Left renal cortex interstitium (tissue), 4 donors: ENCODE results near the gene PHIP. TPM values are rescaled to one million over a fixed set of nuclear protein-coding genes. Genes with fewer than 3 reads are reported as not detected.
A peak's percentile ranks its signal among the peaks of the same experiment; 100 is the strongest.
"Not testable (repeated sequence)": the region's sequence is repeated elsewhere in the genome, so short reads cannot be mapped to it uniquely, and the experiment has no call there.

Experiments
- DNase-seq, 4 donors: peaks; one replicate each; pipeline ENCODE4 v3.0.0-alpha.2; 2013; ENCODE audit warnings: low read depth in 4 of 4, low spot score in 2 of 4, missing footprints in 1 of 4
- polyA plus RNA-seq, 4 donors: library from polyadenylated mRNA; unstranded; fragments of 120-200 nt; gene quantifications; one replicate each; pipeline ENCODE4 v1.2.1, GENCODE V29; 2013; ENCODE audit not compliant: insufficient read length in 4 of 4

The PHIP gene
- polyA plus RNA-seq, 4 donors: 46.5 to 66.5 (median 52.5) TPM

DNA sequence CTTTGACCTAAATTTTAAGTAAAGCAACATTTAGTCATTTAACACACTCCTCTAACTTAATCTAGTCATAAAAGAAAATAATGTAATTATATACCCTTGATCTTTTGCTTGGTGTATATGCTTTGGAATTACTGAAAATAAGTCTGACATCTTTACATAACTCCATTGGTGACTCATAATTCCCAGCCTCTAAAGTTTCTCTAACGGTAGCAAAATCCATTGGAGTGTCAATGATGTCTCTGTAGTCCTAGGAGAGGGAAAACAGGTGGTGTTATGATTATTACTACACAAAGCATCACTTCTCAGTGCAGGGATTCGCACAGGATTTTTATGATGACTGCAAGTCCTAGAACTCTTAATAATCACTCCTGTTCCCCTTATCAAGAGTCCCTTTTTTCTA lies 130.5 kb downstream of the PHIP start:
- DNase-seq: no peak

DNA sequence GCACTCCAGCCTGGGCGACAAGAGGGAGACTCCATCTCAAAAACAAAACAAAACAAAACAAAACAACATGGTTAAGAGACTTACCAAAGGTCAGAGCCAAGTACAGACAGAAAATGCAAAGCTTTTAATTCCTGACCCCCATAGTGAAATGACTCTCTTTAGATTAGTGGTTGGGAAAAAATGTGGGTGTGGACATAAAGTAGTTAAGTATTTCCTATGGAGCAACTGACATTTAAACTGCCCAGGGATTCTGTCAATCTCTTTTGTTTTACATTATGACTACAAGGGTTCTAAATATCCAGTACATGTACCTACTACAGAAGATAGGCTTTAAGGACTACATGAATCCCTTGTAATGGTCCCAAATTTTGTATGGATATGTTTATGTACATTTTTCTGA lies 135.6 kb downstream of the PHIP start:
- DNase-seq: no peak

DNA sequence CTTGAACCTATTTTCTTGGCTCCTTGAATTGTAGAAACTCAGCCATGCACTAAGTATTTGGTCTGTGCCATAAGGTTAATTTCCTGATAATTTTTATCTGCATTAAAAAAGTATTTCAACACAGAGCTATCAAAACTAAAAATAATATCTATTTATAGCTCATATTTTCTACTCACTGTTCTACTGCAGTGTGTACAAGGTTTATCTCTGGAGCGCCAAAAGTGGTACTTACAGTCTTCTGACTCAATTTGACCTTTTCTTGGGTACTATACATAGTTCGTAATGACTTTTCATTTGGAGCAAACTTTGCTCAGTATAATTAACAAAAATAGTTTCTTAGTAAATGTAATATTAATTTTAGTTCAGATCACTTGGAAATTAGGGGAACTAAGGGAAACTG lies 141.5 kb downstream of the PHIP start:
- no peak for DNase-seq

DNA sequence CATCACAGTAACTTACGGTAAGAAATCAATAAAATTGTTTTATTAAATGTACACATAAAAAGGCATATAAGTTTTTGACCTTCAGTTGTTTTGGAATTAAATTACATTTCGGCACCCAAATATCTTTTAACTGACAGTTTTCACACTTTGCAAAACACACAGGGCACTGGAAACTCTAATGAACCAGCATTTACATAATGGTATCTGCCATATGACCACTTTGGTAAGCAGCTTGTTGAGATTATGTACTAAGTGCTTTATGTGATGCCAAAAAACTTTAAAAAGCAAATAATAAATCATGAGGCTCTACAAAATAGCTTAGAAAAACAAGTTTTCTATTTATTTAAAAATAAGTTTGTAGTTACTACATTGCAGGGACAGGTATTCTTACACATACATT lies 142.5 kb downstream of the PHIP start:
- no peak for DNase-seq

DNA sequence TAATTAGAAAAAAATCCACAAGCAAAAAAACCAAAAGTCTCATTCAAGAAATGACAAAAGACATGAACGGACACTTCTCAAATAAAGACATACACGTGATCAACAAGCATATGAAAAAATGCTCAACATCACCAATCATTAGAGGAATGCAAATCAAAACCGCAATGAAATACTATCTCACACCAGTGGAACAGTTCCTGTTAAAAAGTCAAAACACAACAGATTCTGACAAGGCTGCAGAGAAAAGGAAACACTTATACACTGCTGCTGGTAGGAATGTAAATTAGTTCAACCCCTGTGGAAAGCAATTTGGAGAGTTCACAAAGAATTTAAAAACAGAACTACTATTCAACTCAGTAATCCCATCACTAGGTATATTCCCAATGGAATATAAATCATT lies 152.7 kb downstream of the PHIP start:
- no peak for DNase-seq

DNA sequence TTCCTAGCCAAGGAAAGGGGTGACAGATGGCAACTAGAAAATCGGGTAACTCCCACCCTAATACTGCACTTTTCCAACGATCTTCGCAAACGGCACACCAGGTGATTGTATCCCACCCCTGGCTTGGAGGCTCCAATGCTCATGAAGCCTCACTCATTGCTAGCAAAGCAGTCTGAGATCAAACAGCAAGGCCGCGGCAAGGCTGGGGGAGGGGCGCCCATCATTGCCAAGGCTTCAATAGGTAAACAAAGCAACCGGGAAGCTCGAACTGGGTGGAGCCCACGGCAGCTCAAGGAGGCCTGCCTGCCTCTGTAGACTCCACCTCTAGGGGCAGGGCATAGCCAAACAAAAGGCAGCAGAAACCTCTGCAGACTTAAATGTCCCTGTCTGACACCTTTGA lies 156.9 kb downstream of the PHIP start:
- DNase-seq: not testable (repeated sequence)

DNA sequence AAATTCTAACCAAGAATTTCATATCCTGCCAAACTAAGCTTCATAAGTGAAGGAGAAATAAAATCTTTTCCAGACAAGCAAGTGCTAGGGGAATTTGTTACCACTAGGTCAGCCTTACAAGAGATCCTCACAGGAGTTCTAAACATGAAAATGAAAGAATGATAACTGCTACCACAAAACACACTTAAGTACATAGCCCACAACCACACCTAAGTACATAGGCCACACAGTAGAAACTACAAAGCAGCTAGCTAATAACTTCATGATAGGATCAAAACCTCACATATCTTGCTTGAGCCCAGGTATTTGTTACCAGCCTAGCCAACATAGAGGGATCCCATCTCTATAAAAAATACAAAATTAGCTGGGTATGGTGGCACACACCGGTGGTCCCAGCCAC lies 160.3 kb downstream of the PHIP start:
- DNase-seq: no peak

DNA sequence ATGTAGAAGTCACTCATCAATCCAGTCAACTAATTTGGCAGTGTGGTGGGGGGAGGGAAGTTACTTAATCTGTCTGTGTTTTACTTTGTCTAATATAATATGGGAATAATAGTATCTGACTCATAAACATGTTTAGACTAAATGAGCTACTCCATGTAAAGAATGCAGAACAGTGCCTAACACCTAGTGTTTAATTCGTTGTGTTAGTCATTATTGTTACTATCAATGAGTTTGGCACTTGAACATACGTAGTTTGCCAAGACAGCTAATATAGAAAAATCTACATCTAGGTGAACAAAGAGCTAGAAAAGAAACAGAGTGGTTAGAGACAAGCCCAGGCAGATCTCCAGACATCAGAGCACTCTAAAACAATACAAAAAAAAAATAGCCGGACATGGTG lies 161.6 kb downstream of the PHIP start:
- no peak for DNase-seq

DNA sequence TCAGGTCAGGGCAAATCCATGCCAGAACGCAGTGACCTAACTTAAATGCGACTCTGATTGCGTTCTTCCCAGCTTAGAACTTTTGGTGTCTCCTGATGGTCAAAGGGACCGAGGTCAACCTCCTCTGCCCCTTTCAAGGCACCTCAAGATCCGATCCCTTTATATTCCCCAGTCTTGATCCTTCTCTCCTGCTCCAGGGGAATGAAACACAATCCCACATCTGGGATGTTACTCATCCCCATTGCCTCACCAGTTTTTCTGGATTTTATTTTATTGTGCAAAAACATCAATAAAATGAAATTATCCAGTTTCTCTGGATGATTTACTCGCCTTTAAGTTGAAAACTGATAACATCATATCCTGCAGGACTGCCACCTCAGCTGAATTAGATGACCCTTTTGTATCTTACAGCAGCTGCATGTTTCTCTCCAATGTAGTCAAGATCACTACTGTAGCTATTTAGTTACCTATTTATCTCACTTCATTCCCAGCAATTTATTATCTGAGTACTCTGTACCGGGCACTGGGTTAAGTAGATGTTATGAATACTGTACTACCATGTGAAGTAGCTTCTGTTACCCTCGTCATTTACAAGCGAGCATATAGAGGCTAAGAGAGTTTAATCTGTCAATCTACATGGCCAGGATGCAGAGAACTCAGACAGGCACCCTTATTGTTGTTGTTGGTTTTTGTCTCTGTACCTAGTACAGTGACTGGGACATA lies 166.7 kb downstream of the PHIP start:
- DNase-seq: peak in 1 of 4 donors; percentile 0

DNA sequence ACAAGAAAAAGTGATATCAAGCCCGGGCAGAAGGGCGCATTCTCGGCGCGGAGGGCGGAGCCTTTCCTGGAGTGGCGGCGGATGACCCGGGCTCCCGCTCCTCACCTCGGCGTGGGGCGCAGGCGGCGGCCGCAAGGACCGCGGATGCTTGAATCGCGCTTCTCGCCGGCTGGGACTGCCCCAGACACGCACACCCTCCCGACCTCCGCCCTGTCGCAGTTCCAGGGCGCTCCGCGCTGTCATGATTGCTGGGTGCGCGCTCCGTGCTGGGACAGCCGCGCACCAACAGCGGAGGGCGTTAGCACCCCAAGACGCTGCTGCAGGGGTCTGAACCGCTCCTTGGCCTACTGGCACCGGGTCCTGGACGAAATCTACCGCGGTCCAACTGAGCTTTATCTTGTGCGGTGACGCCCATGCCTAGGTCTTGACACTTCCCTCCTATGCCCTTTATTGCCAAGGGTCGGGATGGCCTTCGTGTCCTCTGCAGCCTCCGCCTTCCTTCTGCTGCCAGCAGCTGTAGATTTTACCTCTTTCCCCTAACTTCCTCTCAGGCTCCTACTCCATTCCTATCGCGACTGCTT lies 167.4 kb downstream of the PHIP start:
- DNase-seq: peak in 1 of 4 donors; percentile 11

DNA sequence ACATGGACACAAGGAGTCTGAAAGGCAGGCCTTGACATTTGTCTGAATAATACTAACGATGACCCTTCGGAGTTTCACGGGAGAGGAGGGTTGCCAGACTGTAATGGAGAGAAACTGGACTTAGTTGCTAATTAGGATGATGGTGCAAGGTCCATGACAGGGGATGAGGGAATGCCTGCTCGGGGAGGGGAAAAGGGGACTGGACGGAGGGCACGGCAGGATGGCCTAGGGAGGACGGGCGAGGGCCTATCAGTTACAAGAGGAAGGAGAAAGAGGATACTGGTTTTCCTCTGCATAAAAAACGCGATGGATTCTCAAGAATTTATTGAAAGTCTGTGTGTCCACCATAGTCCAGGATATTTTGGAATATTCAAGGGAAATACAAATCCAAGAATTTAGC lies 168.0 kb downstream of the PHIP start:
- no peak for DNase-seq

DNA sequence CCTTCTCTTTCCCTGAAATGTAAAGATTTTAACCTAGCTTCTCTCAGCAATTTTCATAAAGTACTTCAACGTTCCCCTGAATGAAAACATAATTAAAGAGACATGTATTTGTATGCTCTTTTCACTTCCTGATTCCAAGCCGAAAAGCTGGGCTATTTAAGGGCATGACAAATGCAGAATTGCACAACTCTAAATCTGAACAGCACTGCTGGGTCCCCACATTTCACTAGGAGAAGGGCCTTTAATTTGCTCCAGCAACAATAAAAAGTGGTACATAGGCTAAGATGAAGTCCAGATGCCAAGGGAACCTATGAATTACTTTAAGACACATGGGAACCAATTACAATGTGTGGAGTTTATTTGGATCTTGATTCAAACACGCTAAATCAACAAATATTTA lies 168.7 kb downstream of the PHIP start:
- no peak for DNase-seq

DNA sequence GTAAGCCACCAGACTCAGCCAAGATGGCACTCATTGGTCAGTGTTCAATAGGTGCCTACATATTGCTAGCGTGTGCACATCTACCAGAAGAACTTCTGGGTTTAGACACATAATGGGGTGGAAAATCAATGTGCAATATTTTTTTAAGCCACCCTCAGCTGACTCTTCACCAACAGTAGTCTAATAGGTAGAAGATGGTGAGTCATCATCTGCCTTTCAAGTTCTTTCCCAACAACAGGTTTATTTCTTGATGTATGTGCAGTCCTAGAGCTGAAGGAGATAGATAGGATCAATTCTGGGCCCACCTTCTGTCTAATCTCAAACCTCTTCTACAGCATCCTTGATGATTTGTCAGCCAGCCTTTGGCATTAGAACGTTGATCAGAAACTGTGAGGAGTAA lies 169.4 kb downstream of the PHIP start:
- DNase-seq: no peak

DNA sequence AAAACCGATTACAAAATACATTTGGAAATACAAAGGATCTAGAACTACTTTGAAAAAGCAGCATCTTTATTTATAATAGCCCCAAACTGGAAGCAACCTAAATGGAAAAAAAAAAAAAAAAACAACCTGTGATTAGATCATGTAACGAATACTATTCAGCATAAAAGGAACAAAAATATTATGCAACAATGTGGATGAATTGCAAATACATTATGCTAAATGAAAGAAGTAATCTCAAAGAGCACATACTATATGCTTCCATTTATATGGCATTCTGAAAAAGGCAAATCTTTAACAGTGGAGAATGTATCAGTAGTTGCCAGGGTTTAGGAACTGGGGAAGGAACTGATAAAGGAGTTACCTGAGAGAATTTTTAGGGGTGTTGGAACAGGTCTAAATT lies 181.8 kb downstream of the PHIP start:
- no peak for DNase-seq

DNA sequence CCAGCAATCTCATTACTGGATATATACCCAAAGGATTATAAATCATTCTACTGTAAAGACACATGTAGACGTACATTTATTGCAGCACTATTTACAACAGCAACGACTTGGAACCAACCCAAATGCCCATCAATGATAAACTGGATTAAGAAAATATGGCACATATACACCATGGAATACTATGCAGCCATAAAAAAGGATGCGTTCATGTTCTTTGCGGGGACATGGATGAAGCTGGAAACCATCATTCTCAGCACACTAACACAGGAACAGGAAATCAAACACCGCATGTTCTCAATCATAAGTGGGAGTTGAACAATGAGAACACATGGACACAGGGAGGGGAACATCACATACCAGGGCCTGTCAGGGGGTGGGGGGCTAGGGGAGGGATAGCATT lies 188.2 kb downstream of the PHIP start:
- not testable (repeated sequence) for DNase-seq

Other genes with a start within 250 kb of the PHIP start
- 10 to 100 TPM; 11.3 to 15.3 (median 13.1) TPM for gene IRAK1BP1, start 210.7 kb downstream of the PHIP start, polyA plus RNA-seq
- gene HMGN3, start 156.4 kb upstream of the PHIP start, polyA plus RNA-seq: 100 to 1,000 TPM; 281 to 380 (median 315) TPM